GM12892 (cell line): ENCODE data around the gene MACROD2.

ENCODE experiments used
- POLR2A ChIP-seq: IDR thresholded peaks from 2 replicates; pipeline ENCODE4 v1.6.1; 2011; ENCODE audit warnings: low read depth, low read length, control low read depth
- POLR2AphosphoS5 ChIP-seq: IDR thresholded peaks from 2 replicates; pipeline ENCODE4 v1.6.1; 2011; ENCODE audit warnings: low read depth, low read length, control low read depth
- TAF1 ChIP-seq: IDR thresholded peaks from 2 replicates; pipeline ENCODE4 v1.6.1; 2011; ENCODE audit warnings: low read depth, mild to moderate bottlenecking, control low read depth, low read length, borderline replicate concordance

- TF ChIP-seq POLR2AphosphoS5 (no peak), POLR2A (no peak), TAF1 (no peak)
Measured at GRCh38 chr20:15378151-15378550, 1382.8 kb downstream of the MACROD2 start.
